ENCODE measurements around the gene POLN. TPM values are rescaled to one million over a fixed set of nuclear protein-coding genes. Genes with fewer than 3 reads are reported as not detected.

The POLN gene
- total RNA-seq, 1 experiment from 2014 or later: 1.2 TPM

GRCh38 chr4:2084316-2084715, 157.6 kb downstream of the POLN start:
- Mint-ChIP-seq H3K36me3 (ENCODE audit: insufficient read depth, unreplicated experiment) (no peaks in the 10 kb centered on the region), H3K4me1 (ENCODE audit: low read depth, unreplicated experiment) (no peaks in the 10 kb centered on the region), H3K4me3 (ENCODE audit: unreplicated experiment) (no peak overlapping the region), H3K27me3 (ENCODE audit: insufficient read depth, unreplicated experiment) (peaks cover 3% of the 10 kb centered on the region), H3K27ac (ENCODE audit: unreplicated experiment) (no peak overlapping the region), H3K9me3 (ENCODE audit: unreplicated experiment) (no peaks in the 10 kb centered on the region)
- ChIA-PET POLR2A (no interaction called here), CTCF (no interaction called here)
- Histone ChIP-seq H3K27me3 (replicated peaks; ENCODE audit: control insufficient read depth, insufficient read depth, low read length) (no peaks in the 10 kb centered on the region), H3K9me3 (no peaks in the 10 kb centered on the region), H3K4me3 (ENCODE audit: low read depth, low read length) (no peak overlapping the region), H3K36me3 (ENCODE audit: control insufficient read depth, insufficient read depth, low read length) (no peaks in the 10 kb centered on the region), H3K4me1 (no peaks in the 10 kb centered on the region)
- TF ChIP-seq, protein P1, sequence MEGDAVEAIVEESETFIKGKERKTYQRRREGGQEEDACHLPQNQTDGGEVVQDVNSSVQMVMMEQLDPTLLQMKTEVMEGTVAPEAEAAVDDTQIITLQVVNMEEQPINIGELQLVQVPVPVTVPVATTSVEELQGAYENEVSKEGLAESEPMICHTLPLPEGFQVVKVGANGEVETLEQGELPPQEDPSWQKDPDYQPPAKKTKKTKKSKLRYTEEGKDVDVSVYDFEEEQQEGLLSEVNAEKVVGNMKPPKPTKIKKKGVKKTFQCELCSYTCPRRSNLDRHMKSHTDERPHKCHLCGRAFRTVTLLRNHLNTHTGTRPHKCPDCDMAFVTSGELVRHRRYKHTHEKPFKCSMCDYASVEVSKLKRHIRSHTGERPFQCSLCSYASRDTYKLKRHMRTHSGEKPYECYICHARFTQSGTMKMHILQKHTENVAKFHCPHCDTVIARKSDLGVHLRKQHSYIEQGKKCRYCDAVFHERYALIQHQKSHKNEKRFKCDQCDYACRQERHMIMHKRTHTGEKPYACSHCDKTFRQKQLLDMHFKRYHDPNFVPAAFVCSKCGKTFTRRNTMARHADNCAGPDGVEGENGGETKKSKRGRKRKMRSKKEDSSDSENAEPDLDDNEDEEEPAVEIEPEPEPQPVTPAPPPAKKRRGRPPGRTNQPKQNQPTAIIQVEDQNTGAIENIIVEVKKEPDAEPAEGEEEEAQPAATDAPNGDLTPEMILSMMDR (IDR thresholded peaks at IDR 0.05; ENCODE audit: insufficient read depth in 1 of 2, low read depth in 1 of 2, low read length in 1 of 2, severe bottlenecking in 1 of 2, unreplicated experiment in 1 of 2): no peak
- intact Hi-C loops (cut with micrococcal nuclease; ENCODE audit: unreplicated experiment): no loop called here
- BruUV-seq (replicated peaks): no TSS peak
- DNase-seq: no peak

GRCh38 chr4:2083826-2084160, 158.1 kb downstream of the POLN start:
- BruUV-seq (replicated peaks): no TSS peak
- no peaks in the 10 kb centered on the region for H3K4me1 ChIP-seq
- Mint-ChIP-seq H3K4me3 (ENCODE audit: unreplicated experiment) (no peak overlapping the region), H3K9me3 (ENCODE audit: unreplicated experiment) (no peaks in the 10 kb centered on the region), H3K27me3 (ENCODE audit: insufficient read depth, unreplicated experiment) (peaks cover 3% of the 10 kb centered on the region), H3K4me1 (ENCODE audit: low read depth, unreplicated experiment) (no peaks in the 10 kb centered on the region), H3K36me3 (ENCODE audit: insufficient read depth, unreplicated experiment) (no peaks in the 10 kb centered on the region), H3K27ac (ENCODE audit: unreplicated experiment) (no peak overlapping the region)
- CTCF ChIA-PET: interaction anchor here (0.8 kb wide), 1 partner anchor 10 kb away, joined by 6 read pairs; no protein-coding TSS in a partner anchor
- POLR2A ChIA-PET: no interaction called here
- H3K27me3 ChIP-seq (replicated peaks; ENCODE audit: control insufficient read depth, insufficient read depth, low read length): no peaks in the 10 kb centered on the region
- H3K36me3 ChIP-seq (ENCODE audit: control insufficient read depth, insufficient read depth, low read length): no peaks in the 10 kb centered on the region
- H3K9me3 ChIP-seq: no peaks in the 10 kb centered on the region
- TF ChIP-seq, protein P1 (IDR thresholded peaks at IDR 0.05; ENCODE audit: insufficient read depth in 1 of 2, low read depth in 1 of 2, low read length in 1 of 2, severe bottlenecking in 1 of 2, unreplicated experiment in 1 of 2): no peak
- intact Hi-C loops (cut with micrococcal nuclease; ENCODE audit: unreplicated experiment): no loop called here
- no peak overlapping the region for H3K4me3 ChIP-seq (ENCODE audit: low read depth, low read length)
- no peak for DNase-seq

- Mint-ChIP-seq H3K4me1 (ENCODE audit: low read depth, unreplicated experiment) (no peaks in the 10 kb centered on the region), H3K9me3 (ENCODE audit: unreplicated experiment) (no peaks in the 10 kb centered on the region), H3K4me3 (ENCODE audit: unreplicated experiment) (no peak overlapping the region), H3K36me3 (ENCODE audit: insufficient read depth, unreplicated experiment) (no peaks in the 10 kb centered on the region), H3K27ac (ENCODE audit: unreplicated experiment) (no peak overlapping the region), H3K27me3 (ENCODE audit: insufficient read depth, unreplicated experiment) (peaks cover 3% of the 10 kb centered on the region)
- TF ChIP-seq, protein P1 (IDR thresholded peaks at IDR 0.05; ENCODE audit: insufficient read depth in 1 of 2, low read depth in 1 of 2, low read length in 1 of 2, severe bottlenecking in 1 of 2, unreplicated experiment in 1 of 2): no peak
- H3K4me1 ChIP-seq: no peaks in the 10 kb centered on the region
- POLR2A ChIA-PET: no interaction called here
- CTCF ChIA-PET: interaction anchor here (0.8 kb wide), 1 partner anchor 9 kb away, joined by 6 read pairs; no protein-coding TSS in a partner anchor
- no TSS peak for BruUV-seq (replicated peaks)
- no peak for DNase-seq
- H3K27me3 ChIP-seq (replicated peaks; ENCODE audit: control insufficient read depth, insufficient read depth, low read length): no peaks in the 10 kb centered on the region
- no peaks in the 10 kb centered on the region for H3K9me3 ChIP-seq
- H3K4me3 ChIP-seq (ENCODE audit: low read depth, low read length): no peak overlapping the region
- intact Hi-C loops (cut with micrococcal nuclease; ENCODE audit: unreplicated experiment): no loop called here
- no peaks in the 10 kb centered on the region for H3K36me3 ChIP-seq (ENCODE audit: control insufficient read depth, insufficient read depth, low read length)
Measured at GRCh38 chr4:2083116-2083825, 158.7 kb downstream of the POLN start.

Measured in Caco-2 (cell line).